Endodermal cell (in vitro differentiated cells): ENCODE measurements around the gene PLIN1. TPM values are rescaled to one million over a fixed set of nuclear protein-coding genes. Genes with fewer than 3 reads are reported as not detected.

ENCODE experiments used
- DNase-seq: peaks from one replicate; pipeline ENCODE4 v3.0.0-alpha.2; 2017
- H3K27ac ChIP-seq: 2 replicates; pipeline ENCODE4 v1.5.1; 2013; ENCODE audit warnings: mild to moderate bottlenecking, low read depth, low read length, moderate library complexity
- H3K27me3 ChIP-seq: 2 replicates; pipeline ENCODE4 v1.6.1; 2013; ENCODE audit warnings: mild to moderate bottlenecking, low read length, moderate library complexity; ENCODE audit not compliant: insufficient read depth, control insufficient read depth, poor library complexity, severe bottlenecking
- H3K36me3 ChIP-seq: 2 replicates; pipeline ENCODE4 v1.7.0; 2013; ENCODE audit warnings: mild to moderate bottlenecking, low read length, moderate library complexity; ENCODE audit not compliant: control insufficient read depth, insufficient read depth
- H3K4me1 ChIP-seq: one replicate; pipeline ENCODE4 v1.7.0; 2013; ENCODE audit warnings: low read length; ENCODE audit not compliant: control insufficient read depth, insufficient read depth
- H3K4me3 ChIP-seq: 2 replicates; pipeline ENCODE4 v1.5.1; 2013; ENCODE audit warnings: mild to moderate bottlenecking, low read length, moderate library complexity
- H3K9ac ChIP-seq: 2 replicates; pipeline ENCODE4 v1.6.1; 2013; ENCODE audit warnings: mild to moderate bottlenecking, low read length, moderate library complexity; ENCODE audit not compliant: poor library complexity, severe bottlenecking; ENCODE audit errors: extremely low read depth
- H3K9me3 ChIP-seq: 2 replicates; pipeline ENCODE4 v1.6.1; 2013; ENCODE audit warnings: mild to moderate bottlenecking, low read length, moderate library complexity; ENCODE audit not compliant: control insufficient read depth
- H3K27ac Mint-ChIP-seq: 2 replicates; pipeline ENCODE4 v1.8.0; 2020; ENCODE audit warnings: mixed read lengths
- H3K27me3 Mint-ChIP-seq: 2 replicates; pipeline ENCODE4 v1.8.0; 2021; ENCODE audit warnings: mild to moderate bottlenecking, mixed read lengths; ENCODE audit not compliant: insufficient read depth
- H3K36me3 Mint-ChIP-seq: 2 replicates; pipeline ENCODE4 v1.8.0; 2020; ENCODE audit warnings: low read depth, mixed read lengths
- H3K4me1 Mint-ChIP-seq: 2 replicates; pipeline ENCODE4 v1.8.0; 2020; ENCODE audit warnings: mixed read lengths
- H3K4me3 Mint-ChIP-seq: 2 replicates; pipeline ENCODE4 v1.8.0; 2020; ENCODE audit warnings: mild to moderate bottlenecking, moderate library complexity, mixed read lengths
- H3K9me3 Mint-ChIP-seq: 2 replicates; pipeline ENCODE4 v1.8.0; 2020; ENCODE audit warnings: mild to moderate bottlenecking, mixed read lengths
- WGBS, 2 experiments: methylation state at CpG; one replicate each; pipeline versions ENCODE4 v1.1.5 to v1.1.7; 2013; ENCODE audit warnings: missing lambda C conversion rate in 2 of 2, mixed read lengths in 1 of 2; ENCODE audit not compliant: insufficient coverage in 1 of 2, insufficient read length in 1 of 2; 5-methylcytosine and 5-hydroxymethylcytosine counted together
- total RNA-seq, 2 donors: library from RNA; stranded (reverse); fragmentation: NEBNext Ultra II Directional in 1 of 2; extraction: Animal tissue kit (Norgen Biotek cat#: 25700) in 1 of 2; gene quantifications; 2 replicates in 1 of 2; 3 replicates in 1 of 2; pipeline ENCODE4 v1.2.1, GENCODE V29; 2021
- TF ChIP-seq, protein P1 (sequence below): fragments of 200-600 bp; sonication (generic); conservative IDR thresholded peaks from 2 replicates; pipeline ENCODE4 v1.5.0; 2021; ENCODE audit warnings: antibody characterized with exemption, mild to moderate bottlenecking

PLIN1 gene
- total RNA-seq, 2 donors from 2014 or later, result 0.11 to 0.22 TPM

DNA sequence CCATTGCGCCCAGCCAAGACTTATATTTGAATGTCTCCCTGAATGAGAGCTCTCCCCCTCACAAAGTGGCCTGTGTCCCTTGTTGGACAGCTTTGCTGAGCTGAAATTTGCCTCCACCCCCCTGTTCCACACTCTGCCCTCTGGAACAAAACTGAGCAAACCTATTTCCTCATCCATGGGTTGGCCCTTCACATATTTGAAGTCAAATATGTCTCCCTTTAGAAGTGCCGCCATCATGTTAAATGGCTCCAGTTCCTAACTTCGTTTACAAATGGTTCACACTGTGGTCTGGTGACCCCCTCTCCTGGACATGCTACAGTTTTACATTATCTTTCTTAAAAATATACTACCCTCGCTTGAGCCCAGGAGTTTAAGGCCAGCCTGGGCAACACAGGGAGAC, 4.6 kb downstream of the PLIN1 start:
- peaks cover 41% of the 10 kb centered on the region for H3K27me3 Mint-ChIP-seq
- TF ChIP-seq, protein P1, sequence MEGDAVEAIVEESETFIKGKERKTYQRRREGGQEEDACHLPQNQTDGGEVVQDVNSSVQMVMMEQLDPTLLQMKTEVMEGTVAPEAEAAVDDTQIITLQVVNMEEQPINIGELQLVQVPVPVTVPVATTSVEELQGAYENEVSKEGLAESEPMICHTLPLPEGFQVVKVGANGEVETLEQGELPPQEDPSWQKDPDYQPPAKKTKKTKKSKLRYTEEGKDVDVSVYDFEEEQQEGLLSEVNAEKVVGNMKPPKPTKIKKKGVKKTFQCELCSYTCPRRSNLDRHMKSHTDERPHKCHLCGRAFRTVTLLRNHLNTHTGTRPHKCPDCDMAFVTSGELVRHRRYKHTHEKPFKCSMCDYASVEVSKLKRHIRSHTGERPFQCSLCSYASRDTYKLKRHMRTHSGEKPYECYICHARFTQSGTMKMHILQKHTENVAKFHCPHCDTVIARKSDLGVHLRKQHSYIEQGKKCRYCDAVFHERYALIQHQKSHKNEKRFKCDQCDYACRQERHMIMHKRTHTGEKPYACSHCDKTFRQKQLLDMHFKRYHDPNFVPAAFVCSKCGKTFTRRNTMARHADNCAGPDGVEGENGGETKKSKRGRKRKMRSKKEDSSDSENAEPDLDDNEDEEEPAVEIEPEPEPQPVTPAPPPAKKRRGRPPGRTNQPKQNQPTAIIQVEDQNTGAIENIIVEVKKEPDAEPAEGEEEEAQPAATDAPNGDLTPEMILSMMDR, result no peak
- H3K9me3 Mint-ChIP-seq, result no peaks in the 10 kb centered on the region
- H3K36me3 Mint-ChIP-seq, result no peaks in the 10 kb centered on the region
- Histone ChIP-seq H3K4me1 (no peaks in the 10 kb centered on the region), H3K9me3 (no peaks in the 10 kb centered on the region), H3K4me3 (no peak overlapping the region), H3K27me3 (peaks cover 19% of the 10 kb centered on the region), H3K36me3 (no peaks in the 10 kb centered on the region), H3K27ac (no peak overlapping the region), H3K9ac (no peak overlapping the region)
- no peak overlapping the region for H3K27ac Mint-ChIP-seq
- no peak for DNase-seq
- WGBS, 2 experiments, result 88 to 96% methylated on average over 3 to 4 of the region's 4 CpGs
- no peak overlapping the region for H3K4me3 Mint-ChIP-seq
- peaks cover 6% of the 10 kb centered on the region for H3K4me1 Mint-ChIP-seq

DNA sequence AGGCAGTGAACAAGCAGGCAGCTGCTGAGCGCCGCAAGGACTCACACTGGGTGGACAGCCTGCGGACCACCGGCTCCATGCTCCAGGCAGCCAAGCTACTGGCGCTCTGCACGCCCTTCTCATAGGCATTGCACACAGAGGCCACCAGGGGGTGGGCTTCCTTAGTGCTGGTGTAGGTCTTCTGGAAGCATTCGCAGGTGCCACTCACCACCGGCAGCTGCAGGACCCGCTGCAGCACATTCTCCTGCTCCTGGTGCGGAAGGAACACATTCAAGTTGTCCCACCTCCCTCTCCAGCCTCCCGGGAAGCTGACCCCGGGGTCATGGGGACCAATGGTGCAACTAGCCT, 6.0 kb downstream of the PLIN1 start:
- Histone ChIP-seq H3K4me3 (no peak overlapping the region), H3K36me3 (no peaks in the 10 kb centered on the region), H3K4me1 (no peaks in the 10 kb centered on the region), H3K27ac (no peak overlapping the region), H3K27me3 (peaks cover 8% of the 10 kb centered on the region), H3K9me3 (no peaks in the 10 kb centered on the region), H3K9ac (no peak overlapping the region)
- no peak overlapping the region for H3K27ac Mint-ChIP-seq
- DNase-seq, result peak; percentile 94
- TF ChIP-seq, protein P1, result peak; percentile 89
- H3K36me3 Mint-ChIP-seq, result no peaks in the 10 kb centered on the region
- 48 to 55% methylated on average over 6 to 12 of the region's 12 CpGs for WGBS, 2 experiments
- H3K27me3 Mint-ChIP-seq, result peaks cover 39% of the 10 kb centered on the region
- peaks cover 6% of the 10 kb centered on the region for H3K4me1 Mint-ChIP-seq
- H3K4me3 Mint-ChIP-seq, result no peak overlapping the region
- H3K9me3 Mint-ChIP-seq, result no peaks in the 10 kb centered on the region

GRCh38 chr15:89672221-89673164, 6.7 kb downstream of the PLIN1 start:
- H3K4me1 ChIP-seq, result no peaks in the 10 kb centered on the region
- peaks cover 6% of the 10 kb centered on the region for H3K4me1 Mint-ChIP-seq
- 81 to 92% methylated on average over 11 to 12 of the region's 12 CpGs for WGBS, 2 experiments
- H3K36me3 Mint-ChIP-seq, result no peaks in the 10 kb centered on the region
- peaks cover 44% of the 10 kb centered on the region for H3K27me3 Mint-ChIP-seq
- no peak overlapping the region for H3K4me3 ChIP-seq
- H3K36me3 ChIP-seq, result no peaks in the 10 kb centered on the region
- no peak overlapping the region for H3K4me3 Mint-ChIP-seq
- TF ChIP-seq, protein P1, result no peak
- H3K27ac ChIP-seq, result no peak overlapping the region
- no peak overlapping the region for H3K9ac ChIP-seq
- no peaks in the 10 kb centered on the region for H3K9me3 ChIP-seq
- no peaks in the 10 kb centered on the region for H3K9me3 Mint-ChIP-seq
- DNase-seq, result no peak
- no peak overlapping the region for H3K27ac Mint-ChIP-seq
- H3K27me3 ChIP-seq, result peaks cover 12% of the 10 kb centered on the region
